ENCODE measurements around the gene SEMA4G.

- no peak for TF ChIP-seq SIN3A (IDR thresholded peaks at IDR 0.05; ENCODE audit: borderline replicate concordance, insufficient read depth, low read depth, low read length)
- no peak for TF ChIP-seq CTCF (IDR thresholded peaks at IDR 0.05)
- TF ChIP-seq, protein P1, sequence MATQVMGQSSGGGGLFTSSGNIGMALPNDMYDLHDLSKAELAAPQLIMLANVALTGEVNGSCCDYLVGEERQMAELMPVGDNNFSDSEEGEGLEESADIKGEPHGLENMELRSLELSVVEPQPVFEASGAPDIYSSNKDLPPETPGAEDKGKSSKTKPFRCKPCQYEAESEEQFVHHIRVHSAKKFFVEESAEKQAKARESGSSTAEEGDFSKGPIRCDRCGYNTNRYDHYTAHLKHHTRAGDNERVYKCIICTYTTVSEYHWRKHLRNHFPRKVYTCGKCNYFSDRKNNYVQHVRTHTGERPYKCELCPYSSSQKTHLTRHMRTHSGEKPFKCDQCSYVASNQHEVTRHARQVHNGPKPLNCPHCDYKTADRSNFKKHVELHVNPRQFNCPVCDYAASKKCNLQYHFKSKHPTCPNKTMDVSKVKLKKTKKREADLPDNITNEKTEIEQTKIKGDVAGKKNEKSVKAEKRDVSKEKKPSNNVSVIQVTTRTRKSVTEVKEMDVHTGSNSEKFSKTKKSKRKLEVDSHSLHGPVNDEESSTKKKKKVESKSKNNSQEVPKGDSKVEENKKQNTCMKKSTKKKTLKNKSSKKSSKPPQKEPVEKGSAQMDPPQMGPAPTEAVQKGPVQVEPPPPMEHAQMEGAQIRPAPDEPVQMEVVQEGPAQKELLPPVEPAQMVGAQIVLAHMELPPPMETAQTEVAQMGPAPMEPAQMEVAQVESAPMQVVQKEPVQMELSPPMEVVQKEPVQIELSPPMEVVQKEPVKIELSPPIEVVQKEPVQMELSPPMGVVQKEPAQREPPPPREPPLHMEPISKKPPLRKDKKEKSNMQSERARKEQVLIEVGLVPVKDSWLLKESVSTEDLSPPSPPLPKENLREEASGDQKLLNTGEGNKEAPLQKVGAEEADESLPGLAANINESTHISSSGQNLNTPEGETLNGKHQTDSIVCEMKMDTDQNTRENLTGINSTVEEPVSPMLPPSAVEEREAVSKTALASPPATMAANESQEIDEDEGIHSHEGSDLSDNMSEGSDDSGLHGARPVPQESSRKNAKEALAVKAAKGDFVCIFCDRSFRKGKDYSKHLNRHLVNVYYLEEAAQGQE (IDR thresholded peaks at IDR 0.05; ENCODE audit: insufficient read depth in 1 of 2, low read depth in 2 of 2, low read length in 1 of 2) = no peak
Observed at GRCh38 chr10:100996678-100997359, 27.5 kb downstream of the SEMA4G start.
